Right ventricle myocardium inferior (tissue), 1 donor: Measurements from ENCODE around the gene TRIP10. TPM values are rescaled to one million over a fixed set of nuclear protein-coding genes. Genes with fewer than 3 reads are reported as not detected.

ENCODE experiments used
- ATAC-seq: fragments of 200-7000 bp; cut with Tn5 transposase; one replicate; pipeline ENCODE4 v1.9.1; 2020; ENCODE audit warnings: mild to moderate bottlenecking, moderate library complexity
- DNase-seq: peaks from one replicate; pipeline ENCODE4 v3.0.0; 2021; ENCODE audit errors: missing footprints
- intact Hi-C: fragments of 100-400 bp; cut with DNase I; formaldehyde crosslinking; loops from one replicate; pipeline ENCODE4 v1.11.0; 2022
- total RNA-seq: library from RNA; stranded (reverse); fragmentation: NEBNext Ultra II Directional; extraction: Animal tissue kit (Norgen Biotek cat#: 25700); gene quantifications from one replicate; pipeline ENCODE4 v1.2.1, GENCODE V29; 2021
- donor health status: DM: no; HTN: yes; CAD: no; lungs with severe emphysema.

TRIP10 gene
- total RNA-seq, 1 donor from 2014 or later = 147 TPM

- peak; percentile 21 for DNase-seq
Observed at GRCh38 chr19:6721773-6722172, 17.7 kb upstream of the TRIP10 start.

DNA sequence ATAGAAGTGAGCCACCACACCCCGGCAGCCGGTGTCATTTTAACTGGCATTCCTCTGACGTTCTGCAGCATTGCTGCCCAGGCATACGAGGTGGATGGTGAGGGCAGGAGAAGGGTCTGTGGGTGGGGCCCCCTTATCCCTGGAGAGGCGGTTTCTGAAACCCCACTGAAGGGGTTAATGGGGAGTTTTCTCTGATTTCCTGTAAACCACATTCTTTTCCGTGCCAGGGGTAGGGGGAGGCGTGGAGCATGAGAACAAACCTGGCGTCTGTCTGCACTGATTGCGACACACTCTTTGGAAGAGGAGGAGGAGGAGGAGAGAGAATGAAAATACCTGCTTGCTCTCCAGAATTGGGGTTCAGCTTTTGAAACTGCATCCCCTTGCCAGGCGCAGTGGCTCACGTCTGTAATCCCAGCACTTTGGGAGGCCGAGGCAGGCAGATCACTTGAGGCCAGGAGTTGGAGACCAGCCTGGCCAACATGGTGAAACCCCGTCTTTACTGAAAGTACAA lies 16.3 kb upstream of the TRIP10 start:
- ATAC-seq = peak; percentile 38
- peak; percentile 78 for DNase-seq
- intact Hi-C loops = no loop called here

More at GRCh38 chr19:6721773-6722172, 17.7 kb upstream of the TRIP10 start:
- ATAC-seq = no peak
- intact Hi-C loops = no loop called here

DNA sequence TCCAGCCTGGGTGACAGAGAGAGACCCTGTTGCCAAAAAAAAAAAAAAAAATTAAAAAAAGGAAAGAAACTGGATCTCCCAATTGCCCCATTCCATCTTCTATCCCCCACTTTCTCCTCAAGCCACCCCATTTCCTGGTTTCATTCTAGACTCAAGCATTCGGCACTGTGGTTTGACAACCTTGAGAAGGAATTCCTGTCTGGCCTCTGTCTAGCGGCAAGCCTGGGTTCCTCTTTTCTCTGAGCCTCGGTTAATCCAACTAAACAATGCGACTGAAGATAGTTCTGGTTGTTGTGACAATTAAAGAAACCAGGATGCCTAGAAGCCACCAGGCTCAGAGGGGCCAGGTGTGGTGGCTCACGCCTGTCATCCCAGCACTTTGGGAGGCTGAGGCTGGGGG lies 15.7 kb upstream of the TRIP10 start:
- ATAC-seq (no peak), DNase-seq (peak; percentile 41)
- intact Hi-C loops = no loop called here

GRCh38 chr19:6724631-6725492 lies 14.6 kb upstream of the TRIP10 start:
- intact Hi-C loops = no loop called here
- no peak for ATAC-seq

GRCh38 chr19:6725513-6726231 lies 13.8 kb upstream of the TRIP10 start:
- no peak for ATAC-seq
- intact Hi-C loops = no loop called here
- peak; percentile 26 for DNase-seq

More at GRCh38 chr19:6724631-6725492, 14.6 kb upstream of the TRIP10 start:
- DNase-seq = peak; percentile 18

DNA sequence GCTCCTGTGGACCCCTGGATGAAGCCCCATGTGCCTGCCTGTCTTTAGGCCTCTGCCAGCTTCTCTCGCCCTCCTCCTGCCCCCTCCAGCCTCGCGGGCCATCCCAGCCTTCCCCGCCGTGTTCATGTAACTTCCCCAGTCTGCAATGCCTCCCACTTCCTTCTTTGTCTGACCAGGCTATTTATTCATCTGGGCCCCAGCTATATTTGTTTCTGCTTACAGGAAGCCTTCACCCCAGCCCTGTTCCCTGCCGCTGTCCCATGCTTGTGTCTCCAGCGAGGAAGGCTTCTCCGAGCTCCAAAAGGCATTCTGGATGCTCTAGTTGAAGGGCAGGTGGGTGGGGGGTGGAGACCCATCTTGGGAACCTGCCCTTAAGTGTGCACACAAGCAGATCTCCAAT lies 11.1 kb upstream of the TRIP10 start:
- intact Hi-C loops = no loop called here
- DNase-seq (peak; percentile 83), ATAC-seq (peak; percentile 38)

GRCh38 chr19:6729573-6730152 lies 9.8 kb upstream of the TRIP10 start:
- ATAC-seq (no peak), DNase-seq (peak; percentile 52)
- intact Hi-C loops = no loop called here

- ATAC-seq (peak; percentile 43), DNase-seq (peak; percentile 73)
- intact Hi-C loops = no loop called here
Observed at GRCh38 chr19:6730153-6730804, 9.2 kb upstream of the TRIP10 start.

DNA sequence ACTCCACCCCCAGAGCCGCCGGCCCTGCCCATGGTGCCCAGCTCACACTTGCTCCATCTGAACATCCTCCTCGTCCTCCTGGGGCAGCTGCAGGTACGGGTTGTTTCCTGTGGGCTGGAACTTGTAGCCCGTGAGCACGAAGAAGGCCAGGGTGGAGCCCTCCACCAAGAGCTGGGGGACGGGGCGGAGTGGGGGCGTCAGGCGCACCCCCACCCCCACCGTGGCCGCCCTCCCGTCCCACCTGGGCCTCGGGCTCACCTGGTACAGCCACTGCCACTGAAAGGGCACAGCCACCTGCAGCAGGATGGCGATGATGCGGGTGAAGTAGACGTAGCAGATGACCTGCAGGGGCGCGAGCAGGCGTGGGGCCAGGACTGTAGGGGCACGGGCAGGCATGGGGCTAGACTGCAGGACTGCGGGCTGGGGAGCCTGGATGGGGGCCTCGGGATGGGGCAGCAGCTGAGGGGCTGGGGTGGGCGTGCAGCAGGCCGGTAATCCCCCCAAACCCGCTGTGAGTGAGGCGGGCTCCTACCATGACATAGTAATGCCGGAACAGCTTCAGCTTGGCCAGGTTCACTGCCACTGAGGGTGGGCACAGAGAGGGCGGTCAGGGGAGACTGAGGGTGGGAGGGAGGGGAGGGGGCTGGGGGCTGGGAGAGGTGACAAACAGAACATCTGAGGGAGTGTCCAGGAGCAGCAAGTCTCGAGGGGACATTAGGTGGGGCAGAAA lies 8.4 kb upstream of the TRIP10 start:
- intact Hi-C loops = no loop called here
- DNase-seq (peak; percentile 32), ATAC-seq (no peak)

DNA sequence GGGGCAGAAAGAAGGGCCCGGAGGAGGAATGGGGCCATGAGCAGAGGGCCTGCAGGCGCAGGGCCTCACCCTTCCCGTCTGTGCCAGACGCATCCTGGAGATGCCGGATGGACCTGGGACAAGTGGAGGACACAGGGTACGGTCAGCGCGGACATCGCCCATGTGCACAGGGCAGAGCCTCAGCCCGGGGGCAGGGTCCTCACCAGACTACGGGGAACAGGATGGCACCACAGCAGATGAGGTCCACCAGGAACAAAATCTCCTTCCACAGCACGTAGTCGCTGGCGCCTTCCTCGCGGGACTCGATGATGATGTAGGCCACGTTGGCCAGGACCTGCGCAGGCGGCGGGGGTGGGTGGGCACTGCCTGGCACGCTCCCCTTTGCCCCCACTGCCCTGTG lies 7.7 kb upstream of the TRIP10 start:
- intact Hi-C loops = no loop called here
- DNase-seq = no peak
- no peak for ATAC-seq

- ATAC-seq (no peak), DNase-seq (no peak)
- intact Hi-C loops = no loop called here
Observed at GRCh38 chr19:6732803-6733337, 6.6 kb upstream of the TRIP10 start.

DNA sequence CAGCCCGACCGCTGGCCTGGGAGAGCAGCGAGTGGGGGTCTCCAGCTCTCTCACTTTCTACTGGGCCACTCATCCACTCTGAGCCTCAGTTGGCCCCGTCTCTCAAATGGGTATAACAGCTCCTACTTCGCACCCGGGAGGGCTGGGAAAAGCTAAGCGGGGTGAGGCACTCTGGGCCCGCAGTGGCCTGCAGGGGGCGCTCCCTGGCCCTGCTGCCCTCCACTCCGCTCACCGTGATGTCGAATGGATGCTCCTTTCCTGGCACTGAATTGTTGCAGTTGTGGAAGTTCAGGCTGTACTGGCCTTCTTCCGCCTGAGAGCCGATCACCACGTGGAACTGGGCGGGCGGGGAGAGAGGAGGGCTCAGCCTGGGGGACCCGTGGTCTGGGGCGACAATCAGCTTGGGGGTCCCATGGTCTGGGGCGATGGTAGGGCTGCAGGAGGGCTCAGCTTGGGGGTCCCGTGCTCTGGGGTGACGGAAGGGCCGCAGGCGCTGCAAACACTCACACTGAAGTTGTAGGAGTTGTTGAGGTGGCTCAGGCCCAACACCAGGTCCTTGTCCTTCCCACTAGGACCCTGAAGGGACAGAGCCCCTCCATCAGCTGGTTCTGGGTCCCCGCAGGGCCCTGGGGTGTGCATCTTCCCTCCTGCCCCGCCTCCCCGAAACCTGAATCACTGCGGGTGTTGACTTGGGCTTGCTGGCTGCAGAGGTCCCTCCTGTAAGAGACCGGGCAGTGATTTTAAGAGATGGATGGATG lies 6.0 kb upstream of the TRIP10 start:
- DNase-seq (no peak), ATAC-seq (no peak)
- intact Hi-C loops = no loop called here

DNA sequence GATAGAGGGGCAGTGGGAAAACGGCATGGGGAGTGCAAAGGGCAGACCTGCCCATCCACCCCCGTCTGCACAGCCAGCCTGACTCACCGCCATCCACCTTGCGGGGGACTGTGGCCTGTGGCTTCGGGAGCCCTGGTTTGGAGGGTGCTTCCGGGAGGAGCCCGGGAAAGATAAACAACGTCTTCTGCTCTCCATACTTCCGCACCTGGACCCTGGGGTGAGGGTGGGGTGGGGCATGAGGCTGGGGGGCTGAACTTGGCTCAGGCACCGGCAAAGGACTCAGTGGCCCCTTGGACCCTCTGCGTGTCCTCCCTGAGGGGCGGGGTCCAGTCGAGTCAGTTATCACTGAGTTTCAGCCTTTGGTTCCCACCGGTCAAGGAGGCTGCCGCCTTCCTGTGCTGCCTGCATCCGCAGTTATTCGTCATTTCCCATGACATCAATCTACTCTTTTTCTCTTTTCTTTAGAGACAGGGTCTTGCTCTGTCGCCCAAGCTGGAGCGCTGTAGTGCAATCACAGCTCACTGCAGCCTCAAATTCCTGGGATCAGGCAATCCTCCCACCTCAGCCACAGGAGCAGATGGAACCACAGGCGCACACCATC lies 5.3 kb upstream of the TRIP10 start:
- intact Hi-C loops = no loop called here
- ATAC-seq (no peak), DNase-seq (no peak)

GRCh38 chr19:6735181-6735911 lies 4.1 kb upstream of the TRIP10 start:
- intact Hi-C loops = no loop called here
- DNase-seq = no peak

DNA sequence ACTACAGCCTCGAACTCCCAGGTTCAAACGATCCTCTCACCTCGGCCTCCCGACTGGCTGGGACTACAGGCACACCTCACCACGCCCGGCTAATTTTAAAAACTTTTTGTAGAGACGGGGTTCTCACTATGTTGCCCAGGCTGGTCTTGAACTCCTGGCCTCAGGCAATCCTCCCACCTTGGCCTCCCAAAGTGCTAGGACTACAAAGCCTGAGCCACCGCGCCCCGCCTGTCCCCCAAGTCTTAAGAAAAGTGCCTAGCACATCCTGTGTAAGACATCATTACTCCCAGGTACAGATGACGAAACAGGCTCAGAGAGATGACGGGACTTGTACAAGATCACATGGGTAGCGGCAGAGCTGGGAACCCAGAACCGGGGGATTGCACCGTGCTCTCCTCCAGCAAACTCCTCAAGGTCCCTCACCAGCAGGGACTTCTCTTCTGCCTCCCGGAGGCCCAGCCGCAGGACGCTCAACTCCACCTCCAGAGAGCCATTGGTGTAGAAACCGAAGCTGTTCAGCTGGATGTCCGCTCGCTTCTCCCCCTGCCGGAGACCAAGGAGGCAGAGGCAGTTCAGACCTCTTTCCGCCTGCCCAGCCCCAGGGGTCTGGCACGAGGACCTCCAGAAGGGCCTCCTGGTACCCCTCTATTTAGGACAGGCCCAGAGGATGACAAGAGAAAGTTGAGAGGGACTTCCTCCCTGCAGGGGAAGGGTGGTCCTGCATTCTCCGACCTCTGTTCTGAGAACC lies 3.1 kb upstream of the TRIP10 start:
- DNase-seq = peak; percentile 85
- ATAC-seq = peak; percentile 10
- intact Hi-C loops = loop anchor here (2.0 kb wide), 2 partner anchors 126 to 220 kb away; no protein-coding TSS in a partner anchor

More at GRCh38 chr19:6735181-6735911, 4.1 kb upstream of the TRIP10 start:
- ATAC-seq = no peak

- no peak for DNase-seq
- no peak for ATAC-seq
- intact Hi-C loops = loop anchor here (2.0 kb wide), 2 partner anchors 126 to 220 kb away; no protein-coding TSS in a partner anchor
Observed at GRCh38 chr19:6736917-6737283, 2.6 kb upstream of the TRIP10 start.
